Activated effector memory CD4-positive, alpha-beta T cell treated with Interleukin-2 at 50 U/mL for 16 hours (primary cell): ENCODE data around the gene PARVA.

Experiments used
- DNase-seq: peaks from one replicate; pipeline ENCODE4 v3.0.0-alpha.2; 2020

The PARVA gene

DNA sequence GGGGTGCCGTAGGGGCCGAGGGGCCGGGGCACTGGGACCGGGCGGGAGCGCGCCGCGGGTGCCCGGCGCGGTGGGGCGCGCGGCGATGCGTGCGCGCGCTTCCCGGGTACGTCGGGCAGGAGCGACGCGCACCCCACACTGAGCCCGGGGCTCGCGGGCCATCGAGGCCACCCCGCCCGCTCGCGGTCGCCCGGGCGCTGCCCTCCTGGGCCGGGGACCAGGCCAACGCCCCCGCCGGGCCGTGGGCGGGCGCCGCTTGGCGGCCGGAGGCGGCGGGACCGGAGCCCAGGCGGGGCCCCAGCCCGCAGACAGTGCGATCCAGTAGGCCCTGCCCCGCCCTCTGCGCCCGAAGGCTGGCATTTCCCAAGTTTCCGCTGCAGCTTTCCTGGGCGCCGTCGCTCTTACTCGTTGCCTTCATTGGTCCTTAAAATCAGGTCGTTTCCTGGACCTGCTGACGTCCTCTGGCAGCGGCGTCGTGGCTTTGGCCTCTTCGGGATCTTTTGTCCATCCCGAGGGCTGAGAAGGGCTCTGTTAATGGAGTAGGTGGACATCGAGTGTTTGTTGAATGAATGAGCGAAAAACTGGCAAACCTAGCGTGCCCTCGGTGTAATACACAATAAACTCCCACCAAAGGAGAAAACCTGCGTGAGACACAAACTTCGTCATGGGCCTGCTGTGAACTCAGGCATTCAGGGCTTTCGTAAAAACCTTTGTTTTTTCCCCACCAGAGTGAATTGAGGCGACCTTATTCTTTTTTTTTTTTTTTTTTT, 638 bp downstream of the PARVA start:
- DNase-seq: peak; percentile 14

DNA sequence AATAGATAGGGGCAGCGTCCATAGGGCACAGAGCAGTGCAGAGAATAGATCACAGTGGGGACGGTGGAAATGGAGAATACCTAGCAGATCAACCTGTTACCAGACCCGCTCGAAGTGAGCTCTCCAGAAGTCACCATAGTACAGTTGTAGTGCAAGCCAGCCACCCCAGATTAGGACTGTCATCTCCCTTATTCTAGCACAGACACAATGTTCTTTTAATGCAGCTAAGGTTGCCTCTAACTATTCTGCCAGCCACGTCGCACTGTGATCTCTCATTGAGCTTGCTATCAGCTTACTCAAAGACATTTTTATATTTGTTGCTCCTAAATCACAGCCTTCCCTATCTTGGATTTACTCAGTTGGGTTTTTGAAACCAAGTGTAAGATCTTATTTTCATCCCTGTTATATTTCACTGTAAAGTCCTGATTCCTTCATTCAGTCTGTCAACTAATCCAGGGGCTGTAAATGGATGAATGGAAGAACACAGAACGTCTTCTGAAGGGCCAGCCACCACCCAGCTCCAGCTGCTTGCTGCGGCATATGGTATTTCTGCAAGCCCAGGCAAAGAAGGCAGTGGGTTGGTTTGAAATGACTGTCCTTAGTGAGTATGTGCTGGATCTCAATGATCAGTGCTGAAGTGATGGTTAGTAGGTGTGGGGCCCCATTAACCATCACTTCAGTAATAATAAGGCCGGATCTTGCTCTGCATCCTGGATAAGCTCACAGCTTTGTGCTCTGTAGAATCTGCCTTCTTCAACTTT, 3.4 kb downstream of the PARVA start:
- no peak for DNase-seq

DNA sequence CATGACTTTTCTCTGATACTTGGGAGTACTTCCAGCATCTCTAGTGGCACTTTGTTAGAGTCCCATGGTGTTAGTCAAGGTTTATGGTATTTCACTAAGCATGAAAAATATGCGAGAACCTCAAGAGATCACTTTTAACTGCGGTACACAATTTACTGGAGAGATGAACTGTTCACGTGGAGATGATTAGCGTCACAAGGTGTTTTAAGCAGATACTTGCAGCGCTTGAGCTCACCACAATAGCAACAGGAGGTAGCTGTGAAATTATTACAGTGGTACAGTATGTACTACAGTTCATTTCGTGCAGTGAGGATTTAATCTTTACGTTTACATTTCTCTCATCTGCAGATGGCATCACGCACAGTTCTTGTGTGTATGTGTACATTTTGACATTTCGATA, 4.5 kb downstream of the PARVA start:
- DNase-seq: no peak

DNA sequence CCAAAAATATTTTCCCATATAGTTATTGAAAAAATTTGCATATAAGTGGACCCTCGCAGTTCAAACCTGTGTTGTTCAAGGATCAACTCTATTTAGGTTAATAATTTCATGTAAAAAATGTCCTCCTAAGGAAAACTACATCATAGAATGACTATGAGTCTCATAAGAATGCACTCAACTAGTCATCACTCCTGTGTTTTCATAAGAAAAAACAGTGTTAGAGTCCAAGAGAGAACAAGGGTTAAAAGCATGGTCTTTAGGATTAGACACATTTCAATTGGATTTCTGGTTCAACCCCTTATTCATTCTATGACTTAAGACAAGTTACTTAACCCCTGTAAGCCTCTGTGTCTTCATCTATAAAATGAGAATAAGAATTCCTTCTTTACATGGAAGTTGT, 5.1 kb downstream of the PARVA start:
- DNase-seq: no peak

DNA sequence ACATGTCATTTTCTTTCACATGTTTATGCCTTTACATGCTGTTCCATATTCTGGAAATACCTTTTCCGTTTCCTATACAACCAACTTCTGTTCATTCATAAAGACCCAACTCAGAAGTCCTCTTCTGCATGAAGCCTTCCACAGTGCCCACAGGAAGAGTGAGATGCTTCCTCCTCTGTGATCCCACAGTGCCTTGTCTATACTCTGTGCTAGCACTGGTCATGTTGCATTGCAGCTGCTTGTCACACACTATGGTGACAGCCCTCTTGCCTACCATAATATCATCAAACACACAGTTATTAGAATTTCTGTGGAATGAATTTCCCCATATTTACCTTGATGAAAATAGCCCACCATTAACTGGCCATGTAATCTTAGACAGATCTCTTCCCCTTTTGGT, 8.9 kb downstream of the PARVA start:
- no peak for DNase-seq

DNA sequence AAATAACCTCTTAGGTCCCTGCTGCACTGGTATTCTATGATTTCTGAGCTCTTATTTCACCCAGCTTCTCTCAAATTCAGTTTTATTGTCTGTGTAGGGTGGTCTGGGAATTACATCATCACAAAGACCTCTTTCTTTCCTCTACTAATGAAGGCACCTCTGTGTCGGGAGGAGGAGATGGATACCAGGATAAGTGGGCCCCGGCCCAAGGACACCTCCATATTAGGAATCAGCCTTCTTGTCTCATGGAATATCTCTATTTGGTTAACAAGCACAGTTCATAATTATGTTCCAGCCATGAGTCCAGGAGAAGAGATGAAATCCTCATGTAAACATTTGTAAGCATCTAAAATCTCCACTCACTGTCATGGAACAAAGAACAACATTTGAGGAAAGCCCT, 9.4 kb downstream of the PARVA start:
- DNase-seq: no peak

DNA sequence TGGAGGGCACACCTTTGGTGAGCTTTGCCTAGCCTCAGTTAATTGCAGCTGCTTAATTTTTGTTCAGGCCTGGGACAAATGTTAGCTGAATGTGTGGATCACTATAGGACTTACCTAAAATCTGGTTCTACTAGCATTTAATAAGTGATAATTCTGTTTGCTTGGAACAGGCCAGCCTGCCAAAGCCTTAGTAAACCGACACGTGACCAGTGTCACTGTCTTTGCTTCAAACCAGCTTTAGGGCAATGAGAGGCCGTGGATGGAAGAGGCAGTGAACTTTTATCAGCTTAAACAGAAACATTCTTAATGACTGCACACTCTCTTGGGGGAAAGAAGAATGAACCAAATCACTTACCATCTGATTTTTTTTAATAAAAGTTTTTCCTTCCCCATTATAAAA, 10.8 kb downstream of the PARVA start:
- DNase-seq: no peak

DNA sequence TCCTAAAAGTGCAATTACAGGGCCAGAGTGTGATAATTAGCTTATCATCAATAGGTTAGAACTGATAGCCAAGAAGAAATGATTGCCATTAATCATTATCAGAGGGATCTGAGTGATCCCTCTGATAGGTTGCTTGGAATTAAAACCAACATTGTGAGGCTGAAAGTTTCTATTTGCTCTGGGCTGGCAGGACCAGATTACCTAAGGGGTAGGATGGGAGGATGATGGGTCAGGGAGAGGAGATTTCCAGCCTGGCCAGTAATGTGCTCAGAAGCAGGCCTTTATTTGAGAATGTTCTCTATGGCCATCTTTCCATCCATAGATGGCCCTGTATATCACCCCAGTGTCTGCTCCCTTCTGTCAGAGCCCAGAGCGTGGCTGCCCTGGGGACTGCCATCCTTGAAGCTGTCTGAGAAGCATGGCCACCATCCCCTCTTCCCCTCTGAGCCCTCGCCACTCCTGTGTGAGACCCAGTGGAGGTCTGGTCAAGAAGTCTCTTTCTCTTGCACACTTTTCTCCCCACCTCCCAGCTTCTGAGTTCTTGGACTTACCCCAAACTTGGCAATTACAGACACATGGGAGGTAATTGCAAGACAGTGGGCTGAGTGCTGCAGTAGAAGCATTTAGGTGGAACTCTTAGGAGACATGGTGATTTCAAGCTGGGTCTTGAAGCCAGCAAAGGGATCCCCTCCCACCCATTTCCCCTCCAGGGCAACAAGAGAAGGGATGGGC, 11.7 kb downstream of the PARVA start:
- no peak for DNase-seq

DNA sequence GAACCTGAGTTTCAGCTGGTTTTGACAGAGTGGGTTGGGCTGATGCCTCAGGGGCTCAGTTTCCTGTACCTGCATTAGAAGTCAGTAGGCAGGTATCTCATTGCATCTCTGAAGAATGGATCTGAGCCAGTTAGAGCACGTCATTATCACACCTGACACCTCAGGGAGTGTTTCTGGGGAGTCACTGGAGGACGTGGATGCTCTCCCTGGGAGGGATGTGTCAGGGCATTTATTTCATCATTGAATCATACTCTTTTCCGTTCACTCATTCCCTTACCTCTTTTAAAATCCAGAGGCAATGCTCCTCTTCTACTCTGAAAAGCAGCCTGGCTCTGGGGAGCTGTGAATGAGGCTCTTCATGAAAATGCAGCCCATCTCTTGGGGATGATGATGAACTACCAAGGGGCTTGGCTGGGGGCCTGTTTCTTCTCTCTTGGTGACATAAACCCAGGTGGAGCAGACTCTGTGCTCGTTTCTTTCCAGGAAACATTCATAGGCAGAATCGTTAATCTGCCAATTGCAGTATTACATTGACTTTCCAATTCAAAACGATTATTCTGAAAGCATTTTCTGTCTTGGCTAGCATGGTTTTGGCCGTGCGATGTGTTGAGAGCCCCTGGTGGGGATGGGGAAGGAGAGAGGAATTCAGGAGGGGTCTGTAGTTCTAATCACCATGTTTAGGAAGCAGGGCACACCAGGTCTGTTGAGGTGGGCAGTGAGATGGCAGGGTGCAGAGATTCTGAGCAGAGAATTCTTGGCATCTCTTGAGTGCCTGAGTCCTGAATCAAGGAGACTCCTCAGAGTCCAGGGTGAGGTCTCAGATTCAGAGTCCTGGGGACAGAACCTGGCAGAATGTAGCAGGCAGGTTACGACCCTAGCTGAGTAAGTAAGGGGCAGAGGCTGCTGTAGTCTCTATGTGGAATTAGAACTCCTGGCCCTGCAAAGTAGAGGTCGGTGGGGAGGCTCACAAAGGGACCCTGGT, 12.6 kb downstream of the PARVA start:
- no peak for DNase-seq

DNA sequence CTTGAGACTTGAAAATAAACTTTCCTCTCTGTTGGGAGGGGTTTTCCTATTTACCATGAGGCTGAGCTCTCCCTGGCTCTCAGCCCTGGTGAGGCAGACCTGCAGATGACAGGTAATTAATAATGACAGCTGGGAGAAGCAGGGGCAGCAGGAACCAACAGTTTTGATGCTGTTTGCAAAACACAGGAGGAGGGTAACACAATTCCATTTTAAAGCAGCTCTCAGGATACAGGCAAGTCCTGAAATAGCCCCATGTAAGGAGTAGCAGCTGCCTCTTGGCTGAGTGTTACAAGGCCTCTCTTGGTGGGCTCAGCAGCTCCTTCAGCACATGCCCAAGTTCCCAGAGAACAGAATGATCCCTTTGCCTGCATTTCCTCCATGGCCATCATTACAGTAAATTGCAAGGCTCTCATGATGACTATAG, 13.3 kb downstream of the PARVA start:
- DNase-seq: no peak

DNA sequence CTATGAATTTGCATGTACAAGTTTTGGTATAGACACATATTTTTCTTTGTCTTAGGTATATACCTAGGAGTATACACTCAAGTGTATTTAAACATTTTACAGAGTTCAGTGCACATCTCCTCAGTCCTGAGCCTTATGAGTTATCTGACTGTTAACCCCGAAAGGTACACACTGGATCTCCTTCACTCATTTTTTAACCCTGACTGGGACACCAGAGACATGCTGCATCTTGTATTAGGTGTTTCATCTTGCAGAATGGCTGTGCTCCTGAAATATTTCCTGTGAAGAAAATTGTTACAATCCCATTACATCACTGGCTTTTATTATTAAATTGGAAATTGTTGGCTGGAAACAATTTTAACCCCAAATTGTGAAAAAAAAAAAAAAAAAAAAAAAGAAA, 15.3 kb downstream of the PARVA start:
- DNase-seq: no peak

DNA sequence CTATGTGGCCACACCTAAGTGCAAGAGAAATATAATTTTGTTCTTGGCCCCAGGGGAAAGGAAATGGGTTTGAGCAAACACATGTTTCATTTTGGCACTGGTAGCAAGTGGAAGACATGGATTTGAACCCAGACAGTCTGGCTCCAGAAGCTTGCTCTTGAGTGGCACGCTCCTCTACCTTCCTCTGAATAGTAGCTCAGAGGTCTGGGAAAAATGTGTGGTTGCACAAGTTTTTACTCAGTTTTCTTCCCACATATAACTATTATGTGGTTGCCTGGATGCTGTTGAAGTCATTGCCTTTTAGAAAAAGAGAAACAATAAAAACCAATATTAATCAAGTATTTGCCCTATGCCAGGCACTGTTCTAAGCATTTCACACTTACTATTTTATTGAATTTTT, 16.3 kb downstream of the PARVA start:
- no peak for DNase-seq

DNA sequence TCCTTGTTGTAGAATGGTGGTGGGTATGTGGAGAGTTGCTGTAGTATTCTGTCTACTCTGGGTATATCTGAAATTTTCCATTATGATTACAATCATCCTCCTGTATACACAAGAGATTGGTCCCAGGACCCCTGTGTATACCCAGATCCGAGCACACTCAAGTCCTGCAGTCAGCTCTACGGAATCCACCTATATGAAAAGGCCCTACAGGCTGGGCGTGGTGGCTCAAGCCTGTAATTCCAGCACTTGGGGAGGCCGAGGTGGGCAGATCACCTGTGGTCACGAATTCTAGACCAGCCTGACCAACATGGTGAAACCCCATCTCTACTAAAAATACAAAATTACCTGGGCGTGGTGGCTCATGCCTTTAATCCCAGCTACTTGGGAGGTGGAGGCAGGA, 17.2 kb downstream of the PARVA start:
- DNase-seq: no peak

DNA sequence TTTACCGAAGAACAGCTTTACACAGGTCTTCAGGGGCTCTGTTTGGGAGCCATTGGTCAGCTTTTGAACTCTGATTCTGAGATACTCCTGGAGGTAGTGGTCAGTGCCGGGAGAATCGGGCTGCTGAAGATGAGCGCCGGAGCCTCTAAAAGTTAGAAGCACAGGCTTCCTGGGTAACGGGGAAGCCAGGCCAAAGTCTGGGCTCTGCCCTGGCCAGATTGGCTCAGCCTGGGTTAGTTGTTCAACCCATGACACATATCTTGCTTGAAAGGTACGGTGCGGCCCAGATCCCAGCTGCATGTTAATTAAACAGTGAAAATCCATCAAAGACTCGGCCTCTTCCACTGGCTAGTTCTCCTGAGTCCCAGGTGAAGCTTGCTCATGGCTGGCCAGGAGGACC, 18.0 kb downstream of the PARVA start:
- DNase-seq: no peak

DNA sequence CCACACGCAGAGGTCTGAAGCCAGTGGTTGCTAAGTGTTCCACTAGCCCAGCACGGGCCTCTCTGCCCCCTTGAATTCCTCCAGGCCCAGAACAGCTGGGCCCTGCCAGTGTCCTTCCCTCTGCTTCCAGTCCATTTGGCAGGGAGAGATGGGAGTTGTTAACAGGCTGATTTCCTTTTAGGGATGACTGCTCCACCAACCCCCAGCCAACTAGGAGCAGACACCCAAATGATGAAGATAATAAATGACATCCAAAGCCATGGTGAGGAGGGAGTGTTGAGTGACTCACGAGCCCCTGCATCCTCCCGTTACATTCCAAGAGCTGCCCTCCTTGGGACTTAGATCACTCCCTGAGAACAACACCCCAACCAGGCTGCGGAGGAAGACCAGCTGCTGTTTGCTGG, 20.6 kb downstream of the PARVA start:
- DNase-seq: no peak

DNA sequence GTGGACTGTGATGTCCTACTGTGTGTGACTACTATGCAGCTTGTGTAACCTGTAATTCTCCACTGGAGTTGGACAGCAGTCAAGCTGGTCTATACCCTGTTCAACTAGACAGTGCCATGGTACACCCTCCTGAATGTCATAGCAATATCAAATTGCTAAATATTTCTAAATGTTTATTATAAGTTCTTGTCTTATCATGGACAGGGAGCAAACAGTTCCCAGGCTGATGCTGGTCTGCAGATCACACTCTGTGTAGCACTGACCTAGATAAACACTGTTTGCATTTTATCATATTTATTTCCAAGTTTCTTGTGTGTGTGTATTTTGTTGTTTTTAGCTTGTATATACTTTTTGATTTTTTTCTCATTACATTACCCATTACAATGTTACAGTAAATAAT, 22.0 kb downstream of the PARVA start:
- DNase-seq: no peak

DNA sequence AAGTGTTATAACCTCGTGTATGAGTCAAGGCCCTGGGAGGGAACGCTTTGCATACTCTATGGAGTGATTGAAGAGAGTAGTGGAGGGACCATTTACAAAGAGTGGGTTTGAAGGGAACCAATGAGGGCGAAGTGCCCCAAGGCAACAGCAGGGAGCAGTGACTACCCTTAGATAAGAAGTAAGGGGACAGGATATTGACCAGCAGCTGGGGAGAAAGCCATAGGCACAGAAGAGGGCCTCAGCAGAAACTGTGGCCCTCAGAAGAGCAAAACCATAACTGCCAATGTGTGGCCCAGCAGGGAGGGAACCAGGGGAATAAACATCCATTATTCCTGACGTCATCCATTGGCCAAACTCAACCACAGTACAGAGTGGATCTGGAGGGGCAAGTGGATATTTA, 24.7 kb downstream of the PARVA start:
- DNase-seq: no peak

DNA sequence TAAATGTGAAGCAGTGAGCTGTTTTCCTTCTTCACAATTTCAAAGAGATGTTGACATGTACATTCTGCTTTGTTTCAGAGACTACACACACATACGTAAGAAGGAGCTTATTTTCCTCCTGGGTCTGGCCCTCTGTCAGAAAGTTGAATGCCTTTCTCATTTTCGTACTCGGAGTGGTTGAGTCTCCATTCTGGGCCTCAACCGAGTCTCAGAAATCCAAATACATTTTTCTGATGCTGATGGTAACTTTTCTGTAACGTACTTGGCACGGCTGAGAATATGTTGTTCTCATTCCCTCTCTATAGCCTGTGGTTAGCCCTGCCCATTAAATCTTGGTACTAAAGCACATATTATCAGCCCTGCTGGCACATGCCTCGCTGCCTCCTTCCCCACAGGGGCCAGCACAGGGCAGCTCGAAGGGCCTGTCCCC, 25.3 kb downstream of the PARVA start:
- DNase-seq: no peak

DNA sequence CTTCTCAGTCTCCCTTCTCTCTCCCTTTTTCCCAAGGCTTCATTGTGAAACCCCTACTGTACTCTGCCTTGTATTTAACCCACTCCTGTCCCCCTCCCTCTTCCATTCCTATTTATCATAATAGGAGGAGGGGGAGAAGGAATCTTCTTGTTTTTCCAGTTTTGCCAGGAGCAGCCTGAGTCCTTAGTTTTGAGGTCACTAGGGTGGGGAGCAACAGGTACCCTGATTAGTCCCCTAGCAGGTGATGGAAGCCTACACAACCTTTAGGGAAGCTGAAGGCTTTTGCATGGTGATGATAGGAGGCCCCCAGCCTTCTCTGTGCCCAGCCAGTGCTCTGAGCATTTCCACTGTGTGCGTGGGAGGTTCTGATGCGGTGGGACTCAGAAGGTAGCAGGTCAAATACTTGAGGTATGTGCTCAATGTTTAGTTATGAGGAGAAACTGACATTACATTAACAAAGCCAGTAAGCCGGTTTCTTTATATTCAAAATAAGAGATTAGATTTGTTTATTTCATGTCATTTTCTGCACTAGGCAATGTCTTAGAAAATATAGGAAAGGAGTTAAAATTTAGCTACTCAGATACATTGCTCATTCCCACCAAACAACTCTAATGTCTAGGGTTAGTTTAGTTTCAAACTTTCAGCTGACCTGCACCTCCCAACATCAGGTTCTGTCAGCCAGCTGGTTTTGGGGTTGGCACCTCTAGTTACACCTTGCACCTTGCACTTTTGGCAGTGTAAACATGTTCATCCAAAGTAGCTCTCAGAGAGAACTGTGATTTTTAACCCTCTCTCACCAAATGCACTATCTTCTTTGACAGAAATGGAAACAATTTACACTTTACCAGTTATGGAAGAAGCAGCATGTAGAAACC, 26.0 kb downstream of the PARVA start:
- DNase-seq: no peak

DNA sequence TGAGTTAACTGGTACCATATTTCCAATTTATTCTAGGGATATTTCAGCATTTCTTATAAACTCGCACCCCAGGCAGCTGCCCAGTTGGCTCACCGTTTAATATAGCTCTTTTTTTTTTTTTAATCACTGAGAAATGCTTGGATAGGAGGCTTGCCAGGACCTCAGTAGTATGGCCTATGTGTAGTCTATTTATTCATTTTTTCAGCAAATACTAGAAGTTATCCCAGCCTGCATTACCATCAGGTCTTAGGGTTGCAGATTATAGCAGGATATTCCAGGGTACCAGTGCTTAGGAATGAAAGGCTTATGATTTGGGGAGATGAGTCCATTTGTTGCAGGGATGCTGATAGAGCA, 26.6 kb downstream of the PARVA start:
- DNase-seq: no peak

DNA sequence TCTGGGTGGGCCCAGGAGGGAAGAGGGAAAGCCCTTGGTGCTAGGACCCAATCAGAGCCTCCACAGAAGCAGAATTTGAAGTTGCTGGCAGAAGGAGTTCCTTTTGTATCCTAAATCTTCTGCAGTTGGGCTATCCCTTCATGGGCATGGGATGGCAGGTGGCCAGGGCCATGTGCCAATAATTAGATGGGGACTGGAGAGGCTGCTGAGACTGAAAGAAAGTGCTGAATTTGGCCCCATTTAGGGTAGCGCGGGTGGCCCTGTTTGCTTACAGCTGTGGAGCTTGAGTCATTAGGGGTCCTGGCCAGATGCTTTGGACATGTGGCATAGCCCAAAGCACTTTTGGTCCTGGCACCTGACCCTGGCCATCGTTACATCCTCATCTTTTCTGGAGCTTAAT, 27.1 kb downstream of the PARVA start:
- DNase-seq: no peak
